ENCODE results near the gene SLC26A11. TPM values are rescaled to one million over a fixed set of nuclear protein-coding genes. Genes with fewer than 3 reads are reported as not detected.

SLC26A11 gene
- total and polyA plus RNA-seq, 2 of the 13 experiments (the other 11 are each of a cell fraction or from before 2014, with no cell fraction given) = 8.7 to 13.2 TPM

DNA sequence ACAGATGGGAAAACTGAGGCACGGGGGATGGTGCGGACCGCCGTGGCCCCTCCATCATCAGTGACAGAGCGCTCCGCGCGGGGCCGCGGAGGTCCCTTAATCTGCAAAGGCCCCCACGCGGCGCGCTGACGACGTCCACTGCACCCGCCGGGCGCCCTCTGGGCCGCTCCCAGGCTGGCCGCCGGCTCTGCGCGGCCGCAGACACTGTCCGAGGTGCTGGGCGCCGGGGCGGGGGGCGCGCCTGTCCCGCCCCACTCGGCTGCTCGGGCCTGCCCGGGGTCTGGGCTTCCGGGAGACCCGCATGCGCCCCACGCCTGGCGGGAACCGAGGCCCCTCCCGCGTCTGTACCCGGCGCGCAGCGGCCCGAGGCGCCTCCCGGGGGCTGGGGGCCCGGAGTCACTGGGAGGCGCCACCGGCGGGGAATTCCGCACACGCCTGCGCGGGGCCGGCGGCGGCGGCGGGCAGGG is 39.9 kb downstream of the SLC26A11 start (continued):
- TF ChIP-seq, protein P1, sequence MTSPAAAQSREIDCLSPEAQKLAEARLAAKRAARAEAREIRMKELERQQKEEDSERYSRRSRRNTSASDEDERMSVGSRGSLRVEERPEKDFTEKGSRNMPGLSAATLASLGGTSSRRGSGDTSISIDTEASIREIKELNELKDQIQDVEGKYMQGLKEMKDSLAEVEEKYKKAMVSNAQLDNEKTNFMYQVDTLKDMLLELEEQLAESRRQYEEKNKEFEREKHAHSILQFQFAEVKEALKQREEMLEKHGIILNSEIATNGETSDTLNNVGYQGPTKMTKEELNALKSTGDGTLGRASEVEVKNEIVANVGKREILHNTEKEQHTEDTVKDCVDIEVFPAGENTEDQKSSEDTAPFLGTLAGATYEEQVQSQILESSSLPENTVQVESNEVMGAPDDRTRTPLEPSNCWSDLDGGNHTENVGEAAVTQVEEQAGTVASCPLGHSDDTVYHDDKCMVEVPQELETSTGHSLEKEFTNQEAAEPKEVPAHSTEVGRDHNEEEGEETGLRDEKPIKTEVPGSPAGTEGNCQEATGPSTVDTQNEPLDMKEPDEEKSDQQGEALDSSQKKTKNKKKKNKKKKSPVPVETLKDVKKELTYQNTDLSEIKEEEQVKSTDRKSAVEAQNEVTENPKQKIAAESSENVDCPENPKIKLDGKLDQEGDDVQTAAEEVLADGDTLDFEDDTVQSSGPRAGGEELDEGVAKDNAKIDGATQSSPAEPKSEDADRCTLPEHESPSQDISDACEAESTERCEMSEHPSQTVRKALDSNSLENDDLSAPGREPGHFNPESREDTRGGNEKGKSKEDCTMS (CRISPR knock-in tag; conservative IDR thresholded peaks at IDR 0.05) = no peak
- TF ChIP-seq CHCHD3 (CRISPR knock-in tag; IDR thresholded peaks at IDR 0.05) (no peak), PHF20 (CRISPR knock-in tag; IDR thresholded peaks at IDR 0.05) (0 out of 2 replicates have a peak, but pooled peaks have one; percentile 35), ZNF296 (CRISPR knock-in tag; conservative IDR thresholded peaks at IDR 0.05) (no peak), FOXK2 (IDR thresholded peaks at IDR 0.05) (no peak), AHDC1 (CRISPR knock-in tag; IDR thresholded peaks at IDR 0.05; ENCODE audit: borderline replicate concordance) (no peak), TFAP4 (IDR thresholded peaks at IDR 0.05; ENCODE audit: borderline replicate concordance, low read depth) (no peak), BCL6 (CRISPR knock-in tag; IDR thresholded peaks at IDR 0.05) (no peak), FIP1L1 (IDR thresholded peaks at IDR 0.05; ENCODE audit: borderline replicate concordance, insufficient read depth, low read depth, low read length) (no peak), NFYB (CRISPR knock-in tag; IDR thresholded peaks at IDR 0.05) (no peak)
- TF ChIP-seq, protein P2, sequence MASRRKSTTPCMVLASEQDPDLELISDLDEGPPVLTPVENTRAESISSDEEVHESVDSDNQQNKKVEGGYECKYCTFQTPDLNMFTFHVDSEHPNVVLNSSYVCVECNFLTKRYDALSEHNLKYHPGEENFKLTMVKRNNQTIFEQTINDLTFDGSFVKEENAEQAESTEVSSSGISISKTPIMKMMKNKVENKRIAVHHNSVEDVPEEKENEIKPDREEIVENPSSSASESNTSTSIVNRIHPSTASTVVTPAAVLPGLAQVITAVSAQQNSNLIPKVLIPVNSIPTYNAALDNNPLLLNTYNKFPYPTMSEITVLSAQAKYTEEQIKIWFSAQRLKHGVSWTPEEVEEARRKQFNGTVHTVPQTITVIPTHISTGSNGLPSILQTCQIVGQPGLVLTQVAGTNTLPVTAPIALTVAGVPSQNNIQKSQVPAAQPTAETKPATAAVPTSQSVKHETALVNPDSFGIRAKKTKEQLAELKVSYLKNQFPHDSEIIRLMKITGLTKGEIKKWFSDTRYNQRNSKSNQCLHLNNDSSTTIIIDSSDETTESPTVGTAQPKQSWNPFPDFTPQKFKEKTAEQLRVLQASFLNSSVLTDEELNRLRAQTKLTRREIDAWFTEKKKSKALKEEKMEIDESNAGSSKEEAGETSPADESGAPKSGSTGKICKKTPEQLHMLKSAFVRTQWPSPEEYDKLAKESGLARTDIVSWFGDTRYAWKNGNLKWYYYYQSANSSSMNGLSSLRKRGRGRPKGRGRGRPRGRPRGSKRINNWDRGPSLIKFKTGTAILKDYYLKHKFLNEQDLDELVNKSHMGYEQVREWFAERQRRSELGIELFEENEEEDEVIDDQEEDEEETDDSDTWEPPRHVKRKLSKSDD (CRISPR knock-in tag; IDR thresholded peaks at IDR 0.05; ENCODE audit: low read depth) = no peak
- TF ChIP-seq, protein P3, sequence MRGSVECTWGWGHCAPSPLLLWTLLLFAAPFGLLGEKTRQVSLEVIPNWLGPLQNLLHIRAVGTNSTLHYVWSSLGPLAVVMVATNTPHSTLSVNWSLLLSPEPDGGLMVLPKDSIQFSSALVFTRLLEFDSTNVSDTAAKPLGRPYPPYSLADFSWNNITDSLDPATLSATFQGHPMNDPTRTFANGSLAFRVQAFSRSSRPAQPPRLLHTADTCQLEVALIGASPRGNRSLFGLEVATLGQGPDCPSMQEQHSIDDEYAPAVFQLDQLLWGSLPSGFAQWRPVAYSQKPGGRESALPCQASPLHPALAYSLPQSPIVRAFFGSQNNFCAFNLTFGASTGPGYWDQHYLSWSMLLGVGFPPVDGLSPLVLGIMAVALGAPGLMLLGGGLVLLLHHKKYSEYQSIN (CRISPR knock-in tag; IDR thresholded peaks at IDR 0.05; ENCODE audit: borderline replicate concordance) = no peak
- TF ChIP-seq, protein P4, sequence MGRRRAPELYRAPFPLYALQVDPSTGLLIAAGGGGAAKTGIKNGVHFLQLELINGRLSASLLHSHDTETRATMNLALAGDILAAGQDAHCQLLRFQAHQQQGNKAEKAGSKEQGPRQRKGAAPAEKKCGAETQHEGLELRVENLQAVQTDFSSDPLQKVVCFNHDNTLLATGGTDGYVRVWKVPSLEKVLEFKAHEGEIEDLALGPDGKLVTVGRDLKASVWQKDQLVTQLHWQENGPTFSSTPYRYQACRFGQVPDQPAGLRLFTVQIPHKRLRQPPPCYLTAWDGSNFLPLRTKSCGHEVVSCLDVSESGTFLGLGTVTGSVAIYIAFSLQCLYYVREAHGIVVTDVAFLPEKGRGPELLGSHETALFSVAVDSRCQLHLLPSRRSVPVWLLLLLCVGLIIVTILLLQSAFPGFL (CRISPR knock-in tag; IDR thresholded peaks at IDR 0.05) = no peak
- TF ChIP-seq, protein P5, sequence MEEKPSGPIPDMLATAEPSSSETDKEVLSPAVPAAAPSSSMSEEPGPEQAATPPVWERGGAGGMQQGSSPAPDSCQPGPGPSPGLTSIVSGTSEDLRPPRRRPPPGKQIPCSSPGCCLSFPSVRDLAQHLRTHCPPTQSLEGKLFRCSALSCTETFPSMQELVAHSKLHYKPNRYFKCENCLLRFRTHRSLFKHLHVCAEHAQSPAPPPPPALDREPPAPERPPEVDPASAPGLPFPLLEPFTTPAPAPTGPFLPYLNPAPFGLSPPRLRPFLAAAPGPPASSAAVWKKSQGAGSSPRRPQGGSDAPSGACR (CRISPR knock-in tag; IDR thresholded peaks at IDR 0.05) = no peak

All from HepG2 (cell line).